ENCODE results near the gene RPTOR.
"Not testable (repeated sequence)": the region's sequence is repeated elsewhere in the genome, so short reads cannot be mapped to it uniquely, and the experiment has no call there.

RPTOR gene

DNA sequence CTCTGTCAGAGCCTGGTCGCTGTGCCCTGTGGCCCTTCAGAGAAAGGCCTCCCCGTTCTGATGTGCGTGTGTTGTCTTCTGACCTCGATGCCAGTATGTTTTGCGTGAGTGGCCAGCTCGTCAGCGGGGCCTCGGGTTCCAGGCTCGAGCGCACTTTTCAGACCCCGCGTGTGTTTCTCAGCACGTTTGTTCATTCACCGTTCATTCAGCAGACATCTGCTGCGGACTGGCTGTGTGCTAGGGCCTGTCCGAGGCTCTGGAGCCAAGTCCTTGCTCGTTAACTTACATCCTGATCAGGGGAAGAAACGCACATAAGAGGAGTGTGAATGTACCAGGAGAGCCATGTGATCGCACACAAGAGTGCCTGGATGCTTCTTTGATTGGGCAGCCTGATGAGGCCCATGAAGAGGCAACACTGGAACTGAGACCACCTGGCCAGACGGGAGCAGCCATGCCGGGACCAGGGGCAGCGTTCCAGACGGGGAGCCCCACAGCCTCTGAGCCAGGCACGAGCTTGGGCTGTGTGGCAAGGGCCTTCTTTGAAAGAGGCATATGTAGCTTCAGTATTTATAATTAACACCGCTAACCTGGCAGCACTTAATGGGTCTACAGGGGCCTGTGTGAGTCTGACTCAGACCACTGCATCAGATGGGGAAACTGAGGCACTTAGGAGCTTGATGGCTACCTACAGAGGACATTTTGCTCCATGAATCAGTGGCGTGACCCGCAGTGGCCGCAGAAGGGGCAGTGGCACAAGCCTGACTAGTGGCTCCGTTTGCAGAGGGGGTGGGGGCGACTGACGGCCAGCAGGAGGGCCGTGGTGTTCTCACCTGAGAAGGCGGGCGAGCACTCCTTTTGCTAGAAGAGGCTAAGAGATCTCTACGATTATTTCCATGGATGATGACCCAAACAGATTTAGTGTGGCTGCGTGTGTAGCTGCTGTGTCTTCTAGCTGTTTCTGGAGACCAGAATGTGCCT lies 259.1 kb downstream of the RPTOR start:
- no peak for DNase-seq (ENCODE audit: low read depth in 4 of 4, low spot score in 1 of 4)

DNA sequence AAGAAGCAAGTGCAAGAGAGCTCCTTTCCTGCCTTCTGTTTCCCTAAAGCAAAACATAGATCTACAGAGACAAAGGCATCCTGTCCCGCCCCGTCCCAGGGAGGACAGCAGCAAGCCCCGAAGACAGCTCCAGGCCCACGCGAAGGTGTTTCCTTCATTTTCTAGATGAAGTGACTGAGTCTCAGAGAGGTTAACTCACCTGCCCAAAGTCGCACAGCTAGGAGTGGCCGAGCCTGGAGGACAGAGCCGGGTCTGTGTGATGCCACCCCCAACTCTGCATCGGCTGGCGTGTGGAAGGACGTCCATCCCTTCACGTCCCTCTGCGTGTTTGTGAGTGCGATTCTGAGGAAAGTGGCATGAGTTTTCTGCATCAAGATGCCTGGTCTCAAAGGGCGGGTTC lies 259.8 kb downstream of the RPTOR start:
- DNase-seq (ENCODE audit: low read depth in 4 of 4, low spot score in 1 of 4), result no peak

DNA sequence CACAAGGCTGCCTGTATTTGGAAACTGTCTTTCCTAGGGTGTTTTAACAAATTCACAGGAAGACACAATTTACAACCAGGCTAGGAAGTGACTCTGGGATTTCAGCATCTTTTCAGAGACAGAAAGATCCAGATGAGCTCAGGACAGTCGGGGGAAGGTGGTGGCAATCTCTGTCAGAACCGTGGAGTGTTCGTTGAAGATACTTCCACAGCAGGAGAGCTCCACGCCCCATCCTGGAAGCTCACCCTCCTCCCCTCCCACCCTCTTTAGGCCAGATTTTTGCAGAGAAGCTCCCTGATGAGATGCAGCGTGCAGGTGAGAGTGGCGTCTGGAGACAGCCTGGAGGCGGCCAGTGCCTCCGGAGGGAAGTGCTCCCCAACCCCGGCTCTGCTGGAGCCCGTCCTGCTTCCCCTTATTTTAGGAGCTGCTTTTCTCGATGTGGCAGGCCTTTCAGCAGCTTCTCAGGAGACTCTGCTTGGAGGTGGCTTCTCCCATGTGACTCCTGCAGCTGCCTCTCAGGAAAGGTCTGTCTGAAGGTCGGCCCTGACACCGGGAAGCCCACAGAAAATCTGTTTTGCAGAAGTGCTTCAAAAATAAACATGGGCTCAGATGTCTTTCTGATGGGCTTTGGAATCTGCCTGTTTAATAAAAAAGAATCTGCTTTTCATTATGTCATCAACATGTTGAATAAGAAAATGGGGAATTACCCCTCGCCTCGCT lies 260.6 kb downstream of the RPTOR start:
- DNase-seq (ENCODE audit: low read depth in 4 of 4, low spot score in 1 of 4), result no peak

DNA sequence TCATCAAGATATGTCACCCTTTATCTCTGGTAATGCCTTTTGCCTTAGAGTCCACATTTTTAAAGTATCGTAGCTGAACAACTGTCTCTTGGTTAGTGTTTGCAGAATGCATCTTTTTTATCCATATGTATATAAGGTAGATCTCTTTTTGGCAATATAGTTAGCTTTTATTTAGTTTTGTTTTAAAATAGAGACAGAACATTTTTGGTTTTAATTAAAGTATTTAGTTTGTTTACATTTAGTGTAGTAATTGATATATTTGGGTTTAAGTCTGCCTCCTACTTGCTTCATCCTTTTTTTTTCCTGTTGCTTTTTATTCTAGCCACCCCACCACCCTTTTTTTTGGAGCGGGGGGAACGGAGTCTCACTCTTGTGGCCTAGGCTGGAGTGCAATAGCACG lies 262.4 kb downstream of the RPTOR start:
- no peak for DNase-seq (ENCODE audit: low read depth in 4 of 4, low spot score in 1 of 4)

DNA sequence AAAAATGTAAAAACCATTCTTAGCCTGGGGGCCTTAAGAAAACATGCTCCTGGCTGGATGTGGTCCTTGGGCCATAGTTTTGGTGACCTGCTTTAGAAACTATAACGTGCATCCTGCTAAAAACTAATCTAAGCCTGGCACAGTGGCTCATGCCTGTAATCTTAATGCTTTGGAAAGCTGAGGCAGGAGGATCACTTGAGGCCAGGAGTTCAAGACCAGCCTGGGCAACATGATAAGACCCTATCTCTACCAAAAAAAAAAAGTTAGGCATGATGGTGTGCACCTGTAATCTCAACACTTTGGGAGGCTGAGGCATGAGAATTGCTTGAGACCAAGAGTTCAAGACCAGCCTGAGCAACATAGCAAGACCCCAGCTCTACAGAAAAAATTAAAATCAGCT lies 263.2 kb downstream of the RPTOR start:
- DNase-seq (ENCODE audit: low read depth in 4 of 4, low spot score in 1 of 4), result no peak

DNA sequence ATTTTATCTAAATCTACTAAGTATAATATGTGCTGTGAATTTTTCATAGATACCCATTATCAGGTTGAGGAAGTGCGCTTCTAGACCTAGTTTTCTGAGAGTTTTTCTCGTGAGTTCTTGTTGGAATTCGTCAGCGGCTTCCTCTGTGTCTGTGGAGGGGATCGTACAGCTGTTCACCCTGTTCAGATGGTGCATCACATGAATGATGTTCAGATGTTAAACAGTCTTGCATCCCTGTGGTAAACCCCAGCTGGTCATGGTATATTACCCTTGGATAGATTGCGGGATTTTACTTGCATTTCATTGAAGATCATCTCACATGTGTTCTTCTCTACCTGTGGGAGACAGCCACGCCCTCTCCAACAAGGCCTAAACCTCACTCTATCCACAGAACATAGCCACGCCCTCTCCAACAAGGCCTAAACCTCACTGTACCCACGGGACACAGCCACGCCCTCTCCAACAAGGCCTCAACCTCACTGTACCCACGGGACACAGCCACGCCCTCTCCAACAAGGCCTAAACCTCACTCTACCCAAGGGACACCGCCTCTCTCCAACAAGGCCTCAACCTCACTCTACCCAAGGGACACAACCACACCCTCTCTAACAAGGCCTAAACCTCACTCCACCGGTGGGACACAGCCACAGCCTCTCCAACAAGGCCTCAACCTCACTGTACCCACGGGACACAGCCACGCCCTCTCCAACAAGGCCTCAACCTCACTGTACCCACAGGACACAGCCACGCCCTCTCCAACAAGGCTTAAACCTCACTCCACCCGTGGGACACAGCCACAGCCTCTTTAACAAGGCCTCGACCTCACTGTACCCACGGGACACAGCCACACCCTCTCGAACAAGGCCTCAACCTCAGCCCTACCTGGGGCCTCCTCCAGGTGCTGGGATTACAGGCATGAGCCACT lies 266.8 kb downstream of the RPTOR start:
- no peak for DNase-seq (ENCODE audit: low read depth in 4 of 4, low spot score in 1 of 4)

DNA sequence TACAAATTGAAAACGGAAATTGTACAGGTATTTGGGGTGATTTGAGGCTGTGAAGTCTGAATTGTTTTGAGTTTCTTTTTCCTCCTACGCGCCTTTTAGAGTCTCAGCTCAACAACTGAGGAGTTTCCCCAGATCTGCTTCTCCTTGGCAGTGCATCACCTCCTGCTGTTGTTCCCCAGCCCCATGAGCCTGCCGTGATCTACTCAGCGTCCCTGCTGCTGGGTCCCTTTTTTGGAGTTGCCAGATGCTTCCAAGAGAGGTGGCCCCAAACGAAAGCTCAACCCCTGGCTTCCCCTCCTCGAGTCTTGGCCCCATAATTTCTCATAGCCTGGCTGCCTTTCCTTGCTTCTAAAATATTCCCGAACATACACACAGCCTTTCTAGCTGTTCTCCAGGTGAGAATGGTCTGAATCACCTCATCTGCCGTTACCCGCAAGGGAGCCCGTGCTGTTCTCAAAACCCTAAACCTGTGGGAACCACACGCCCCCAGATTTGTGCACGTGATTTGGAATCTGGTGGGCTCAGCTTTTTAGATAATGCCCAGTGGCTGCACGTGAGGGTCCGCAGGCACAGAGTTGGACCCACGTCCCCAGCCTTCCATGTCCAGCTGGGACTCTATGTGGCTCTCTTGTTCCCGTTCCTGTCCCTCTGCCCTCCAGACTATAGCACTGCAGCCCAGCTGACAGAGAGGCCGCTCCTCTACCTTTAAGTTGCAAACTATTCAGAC lies 267.9 kb downstream of the RPTOR start:
- no peak for DNase-seq (ENCODE audit: low read depth in 4 of 4, low spot score in 1 of 4)

DNA sequence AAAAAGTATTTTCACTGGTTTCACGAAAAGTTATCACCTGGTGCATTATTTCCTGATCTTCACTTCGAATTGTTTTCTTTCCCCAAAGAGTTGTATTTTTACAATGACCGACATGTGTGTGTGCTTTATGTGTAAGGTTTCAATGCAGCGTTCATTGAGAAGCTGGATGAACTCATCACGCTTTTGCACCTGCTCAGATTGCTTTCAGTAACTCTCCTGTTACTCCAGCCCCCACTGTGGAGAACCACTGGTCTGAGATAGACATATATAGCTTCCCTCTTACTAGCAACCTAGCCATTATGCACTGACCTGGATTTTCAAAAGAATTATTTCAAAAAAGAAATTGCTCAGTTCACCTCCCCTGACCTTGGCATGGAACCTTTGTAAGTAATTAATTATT lies 268.7 kb downstream of the RPTOR start:
- DNase-seq (ENCODE audit: low read depth in 4 of 4, low spot score in 1 of 4), result no peak

DNA sequence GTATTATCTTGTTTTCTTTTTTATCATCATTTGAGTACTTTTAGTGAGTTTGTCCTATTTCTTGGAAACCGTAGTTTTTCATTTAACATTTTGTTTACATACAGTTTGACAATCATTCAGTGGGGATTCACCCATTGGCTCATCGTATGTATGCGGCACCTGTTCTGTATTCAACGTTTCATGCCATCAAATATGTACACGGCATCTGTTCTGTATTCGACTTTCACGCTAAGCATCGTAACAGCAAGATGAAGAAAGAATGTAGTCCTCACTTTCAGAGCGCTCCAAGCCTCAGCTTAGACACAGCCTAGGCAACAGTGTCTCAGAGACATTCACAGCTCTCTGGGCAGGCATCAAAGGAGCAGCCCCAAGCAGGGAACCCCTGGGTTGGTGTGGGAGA lies 269.9 kb downstream of the RPTOR start:
- no peak for DNase-seq (ENCODE audit: low read depth in 4 of 4, low spot score in 1 of 4)

DNA sequence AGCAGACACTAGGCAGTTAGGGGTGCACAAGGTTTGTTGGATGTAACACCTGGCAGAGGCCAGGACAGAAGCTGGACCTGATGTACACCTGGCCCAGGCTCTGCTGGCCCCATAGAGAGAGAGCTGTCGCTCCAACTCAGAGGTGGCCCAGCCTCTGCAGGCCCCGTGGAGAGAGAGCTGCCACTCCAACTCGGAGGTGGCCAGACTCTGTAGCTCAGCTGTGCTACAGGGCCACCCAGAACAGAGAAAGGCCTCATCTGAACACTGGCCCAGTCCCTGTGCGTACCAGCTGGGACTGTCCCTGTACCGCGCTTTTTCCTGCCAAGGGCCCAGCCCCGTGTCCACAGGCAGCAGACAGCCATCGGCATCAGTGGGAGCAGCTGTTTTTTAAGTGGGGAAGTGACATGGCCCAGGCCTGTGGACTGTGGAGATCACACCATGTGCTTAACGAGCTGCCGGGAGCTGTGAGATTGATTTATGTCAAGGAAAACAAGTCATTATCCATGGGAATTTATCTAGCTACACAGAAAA lies 270.6 kb downstream of the RPTOR start:
- DNase-seq (ENCODE audit: low read depth in 4 of 4, low spot score in 1 of 4), result no peak

DNA sequence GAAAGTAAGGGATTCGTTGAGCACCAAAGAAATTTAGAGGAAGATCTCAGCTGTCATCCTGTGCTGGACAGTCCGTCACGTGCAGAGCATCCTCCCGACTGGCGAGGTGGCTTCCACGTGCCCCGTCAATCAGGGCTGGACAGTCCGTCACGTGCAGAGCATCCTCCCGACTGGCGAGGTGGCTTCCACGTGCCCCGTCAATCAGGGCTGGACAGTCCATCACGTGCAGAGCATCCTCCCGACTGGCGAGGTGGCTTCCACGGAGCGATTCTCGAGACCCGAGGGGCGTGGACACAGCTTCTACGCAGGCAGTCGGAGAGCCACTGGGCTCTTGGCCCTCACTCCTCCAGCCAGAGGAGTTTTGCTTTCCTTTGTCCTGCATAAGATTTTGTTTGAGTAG lies 271.1 kb downstream of the RPTOR start:
- not testable (repeated sequence) for DNase-seq (ENCODE audit: low read depth in 4 of 4, low spot score in 1 of 4)

DNA sequence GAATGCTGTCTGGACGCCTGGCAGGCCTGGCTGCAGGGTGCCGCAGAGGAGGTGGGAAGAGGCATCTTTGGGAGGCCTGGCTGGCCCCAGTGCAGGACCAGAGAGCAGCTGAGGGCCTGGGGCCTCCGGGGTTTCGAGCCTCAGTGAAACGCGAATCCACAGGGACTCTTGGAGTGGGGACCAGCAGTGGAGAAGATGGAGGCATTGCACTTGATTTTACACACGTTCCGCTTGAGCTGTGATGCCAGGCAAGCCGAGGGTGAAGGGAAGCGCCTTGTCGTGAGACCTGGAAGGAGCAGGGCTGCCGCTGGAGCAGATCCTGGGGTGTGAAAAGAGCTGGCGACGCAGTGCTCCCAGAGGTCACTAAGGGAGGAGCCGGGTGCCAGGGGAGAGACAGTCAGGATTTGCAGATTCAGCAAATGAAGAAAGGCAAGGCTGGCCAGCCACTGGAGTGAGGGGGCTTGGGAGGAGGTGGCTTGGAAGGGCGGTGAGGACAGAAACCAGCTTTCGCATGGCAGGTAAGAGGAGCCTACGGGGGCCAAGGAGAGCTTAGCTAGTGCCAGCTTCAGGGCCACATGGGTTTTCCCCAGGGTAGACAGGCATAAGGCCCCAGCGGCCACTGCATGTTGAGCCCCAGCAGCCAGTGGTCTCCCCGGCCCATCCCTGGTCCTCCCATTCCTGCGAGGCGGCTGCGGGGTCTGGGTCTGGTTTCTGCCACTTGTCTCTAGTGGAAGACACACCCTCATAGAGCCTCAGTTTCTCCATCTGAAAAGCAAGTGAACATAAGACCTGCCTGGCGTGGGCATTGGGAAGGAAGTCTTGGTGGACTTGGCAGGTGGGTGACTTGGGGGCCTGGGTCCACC lies 271.8 kb downstream of the RPTOR start:
- no peak for DNase-seq (ENCODE audit: low read depth in 4 of 4, low spot score in 1 of 4)

DNA sequence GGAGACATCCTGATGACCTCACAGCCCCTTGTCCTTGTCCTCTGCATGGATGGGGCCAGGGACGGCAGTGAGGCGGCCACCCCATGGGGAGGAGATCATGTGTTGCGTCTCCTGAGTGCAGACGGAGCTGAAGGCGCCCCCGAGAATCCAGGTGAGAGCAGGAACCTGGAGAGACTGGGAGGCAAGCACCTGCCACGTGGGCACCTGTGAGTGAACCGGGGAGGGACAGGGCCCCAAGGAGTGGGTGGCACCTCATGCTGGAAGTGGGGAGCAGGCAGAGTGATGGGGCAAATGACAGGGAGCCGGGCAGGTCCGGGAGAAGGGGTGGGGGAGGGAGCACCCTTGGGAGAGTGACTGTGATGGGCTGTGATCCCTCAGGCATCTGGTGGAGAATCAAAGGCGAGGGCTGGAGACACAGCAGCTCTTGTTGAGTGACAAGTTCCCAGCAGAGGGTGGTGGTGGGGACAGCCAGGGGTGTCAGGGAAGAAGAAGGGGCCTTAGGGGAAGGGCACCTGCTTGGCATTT lies 272.7 kb downstream of the RPTOR start:
- DNase-seq (ENCODE audit: low read depth in 4 of 4, low spot score in 1 of 4), result no peak

DNA sequence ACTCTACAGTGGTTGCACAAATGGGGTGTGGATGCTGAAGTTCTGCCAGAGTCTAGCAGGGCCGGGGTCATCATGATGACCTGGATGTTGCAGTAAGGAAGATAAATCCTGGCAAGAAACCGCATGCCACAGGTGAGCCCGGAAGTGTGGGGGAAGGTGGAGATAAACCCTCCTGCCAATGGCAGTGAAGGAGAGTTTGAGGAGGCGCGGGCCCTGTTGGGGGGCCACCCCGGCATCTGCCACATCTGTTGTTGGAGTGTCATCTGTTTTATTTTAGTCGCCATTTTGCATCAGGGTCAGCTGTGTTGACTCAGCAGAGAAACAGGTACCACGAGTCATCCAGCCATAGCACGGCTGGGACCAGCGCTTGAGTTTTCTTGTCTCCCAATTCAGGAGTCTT lies 273.2 kb downstream of the RPTOR start:
- DNase-seq (ENCODE audit: low read depth in 4 of 4, low spot score in 1 of 4), result no peak

DNA sequence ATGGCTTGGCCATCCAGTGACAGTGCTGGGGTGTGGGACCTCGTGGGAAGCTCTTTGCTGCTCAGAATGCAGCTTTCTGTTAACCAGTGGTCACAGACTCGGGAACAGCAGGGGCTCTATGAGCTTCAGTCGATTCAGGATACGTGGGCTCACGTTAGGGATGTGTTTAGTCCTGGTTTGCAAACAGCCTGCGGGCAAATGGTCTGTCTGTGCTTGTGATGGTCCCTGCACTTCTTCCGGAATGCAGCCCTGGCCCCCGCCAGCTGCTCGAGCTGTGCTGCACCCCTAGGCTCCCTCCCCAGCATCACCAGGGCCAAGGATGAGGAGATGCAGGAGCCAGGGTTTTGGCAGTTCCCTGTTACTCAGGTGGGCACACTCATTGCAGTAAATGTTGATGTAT lies 274.2 kb downstream of the RPTOR start:
- DNase-seq (ENCODE audit: low read depth in 4 of 4, low spot score in 1 of 4), result no peak

DNA sequence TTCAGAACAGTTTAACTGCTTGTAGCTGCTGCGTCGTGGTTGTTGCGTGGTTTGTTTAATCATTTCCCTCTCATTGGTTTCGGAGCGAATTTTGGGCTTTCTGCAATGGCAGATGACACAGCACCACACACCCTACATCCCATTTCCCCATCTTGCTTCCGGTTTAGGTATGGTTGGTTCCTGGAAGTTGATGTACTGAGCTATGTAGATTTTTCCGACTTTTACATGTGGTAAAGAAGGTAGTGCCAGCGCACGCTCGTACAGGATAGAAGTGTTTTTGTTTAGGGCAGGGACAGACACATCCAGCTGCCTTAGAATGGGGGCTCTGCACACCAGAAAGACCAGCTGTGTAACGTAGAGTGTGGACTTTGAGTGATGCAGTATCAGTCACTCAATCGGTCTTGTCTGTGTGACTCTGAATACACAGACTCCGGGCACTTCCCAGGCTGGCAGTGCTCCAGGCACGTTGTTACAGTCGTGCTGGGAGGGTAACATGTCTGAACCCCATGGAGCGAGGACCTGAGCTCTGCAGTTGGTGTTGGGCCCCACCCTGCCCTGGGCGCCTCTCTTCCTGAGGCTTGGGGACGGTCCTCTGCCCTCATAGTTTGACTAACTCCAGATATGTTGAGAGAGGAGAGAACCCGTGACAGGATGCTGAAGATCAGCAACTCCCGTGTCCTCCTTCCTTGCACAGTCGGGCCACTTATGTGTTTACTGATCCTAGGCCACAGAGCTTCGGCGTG lies 275.0 kb downstream of the RPTOR start:
- DNase-seq (ENCODE audit: low read depth in 4 of 4, low spot score in 1 of 4), result no peak

DNA sequence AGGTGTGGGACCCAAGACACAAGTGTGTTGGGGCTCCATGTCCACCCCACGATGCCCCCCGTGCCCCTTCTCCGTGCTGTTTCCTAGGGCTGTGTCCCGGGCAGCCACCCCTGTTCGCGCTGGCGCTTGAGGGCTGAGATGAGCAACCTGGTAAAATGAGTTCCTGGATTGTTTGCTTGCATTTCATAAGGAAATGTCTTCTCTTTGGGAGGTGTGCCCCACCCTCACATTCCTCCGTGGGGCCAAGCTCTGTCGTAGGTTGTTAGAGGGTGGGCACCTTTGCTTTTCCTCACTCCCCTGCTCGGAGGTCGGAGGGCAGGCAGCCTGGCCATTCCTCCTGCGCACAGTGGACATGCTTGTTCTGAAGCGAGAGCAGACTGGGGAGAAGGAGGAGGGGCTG lies 275.7 kb downstream of the RPTOR start:
- DNase-seq (ENCODE audit: low read depth in 4 of 4, low spot score in 1 of 4), result no peak

DNA sequence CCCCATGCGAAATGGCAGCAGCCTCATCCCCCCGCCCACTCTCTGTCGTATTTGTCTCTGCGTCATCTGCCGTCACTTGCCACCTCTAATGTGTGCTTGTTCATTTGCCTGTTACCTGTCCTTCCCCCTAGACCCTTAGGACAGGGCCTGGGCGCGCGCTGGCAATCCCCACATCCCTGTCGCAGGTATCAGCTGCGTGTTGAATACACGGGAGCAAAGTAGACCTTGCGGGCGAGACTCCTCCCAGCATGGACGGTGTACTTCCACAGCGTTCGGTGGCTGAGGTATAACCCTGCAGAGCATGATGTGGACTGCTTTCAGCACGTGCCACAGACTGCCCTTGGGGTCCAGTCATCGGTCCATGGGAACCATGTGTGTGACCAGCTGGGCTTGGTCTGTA lies 276.9 kb downstream of the RPTOR start:
- no peak for DNase-seq (ENCODE audit: low read depth in 4 of 4, low spot score in 1 of 4)

Data from stimulated activated CD4-positive, alpha-beta T cell treated with anti-CD3 and anti-CD28 coated beads, Interleukin-1b, Interleukin-23, amount 100 ng/mL, for 24 hours (primary cell).